Activated CD8-positive, alpha-beta memory T cell treated with anti-CD3 and anti-CD28 coated beads, Interleukin-2, amount 50 U/mL, for 4 hours (primary cell): ENCODE data around the gene FGF1.
"Not testable (repeated sequence)": the region's sequence is repeated elsewhere in the genome, so short reads cannot be mapped to it uniquely, and the experiment has no call there.

Experiments used
- DNase-seq: peaks from one replicate; pipeline ENCODE4 v3.0.0-alpha.2; 2020

Gene FGF1

DNA sequence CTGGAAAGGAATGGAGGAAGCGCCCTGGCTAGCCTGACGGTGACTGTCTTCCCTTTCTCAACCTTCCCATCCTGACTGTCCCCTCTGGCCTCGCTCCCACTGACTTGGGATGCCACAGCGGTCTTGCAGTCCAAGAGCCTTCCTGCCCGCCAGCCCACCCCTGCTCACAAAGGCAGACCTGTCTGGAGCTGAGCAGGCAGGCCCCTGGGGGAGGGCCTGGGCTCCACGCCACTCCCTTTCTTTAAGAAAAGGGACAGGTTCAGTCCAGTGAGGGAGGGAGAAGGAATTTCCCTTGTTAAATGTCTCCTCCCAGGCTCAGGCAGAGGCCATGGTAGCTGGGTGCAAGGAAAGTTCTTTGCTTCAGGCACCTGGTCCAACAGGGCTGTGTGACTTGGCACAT is 18.1 kb downstream of the FGF1 start:
- DNase-seq = no peak

DNA sequence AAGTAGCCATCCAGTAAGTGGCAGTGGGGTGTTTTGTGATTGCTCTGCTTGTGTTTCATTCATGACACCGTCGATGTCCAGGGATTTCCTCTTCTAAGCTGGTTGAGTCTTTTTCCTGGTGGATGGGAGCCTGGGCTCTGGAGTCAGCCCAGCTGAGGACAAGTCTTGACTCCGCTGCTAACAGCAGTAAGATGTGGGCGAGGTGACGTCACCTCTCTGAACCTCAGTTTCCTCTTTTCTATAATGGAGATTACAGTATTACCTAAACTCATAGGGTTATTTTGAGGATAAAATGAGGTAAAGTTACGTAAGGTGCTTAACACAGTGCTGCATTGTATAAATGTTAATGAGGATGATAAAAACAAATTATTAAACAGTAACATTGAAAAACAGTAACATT is 21.3 kb downstream of the FGF1 start:
- DNase-seq = no peak

DNA sequence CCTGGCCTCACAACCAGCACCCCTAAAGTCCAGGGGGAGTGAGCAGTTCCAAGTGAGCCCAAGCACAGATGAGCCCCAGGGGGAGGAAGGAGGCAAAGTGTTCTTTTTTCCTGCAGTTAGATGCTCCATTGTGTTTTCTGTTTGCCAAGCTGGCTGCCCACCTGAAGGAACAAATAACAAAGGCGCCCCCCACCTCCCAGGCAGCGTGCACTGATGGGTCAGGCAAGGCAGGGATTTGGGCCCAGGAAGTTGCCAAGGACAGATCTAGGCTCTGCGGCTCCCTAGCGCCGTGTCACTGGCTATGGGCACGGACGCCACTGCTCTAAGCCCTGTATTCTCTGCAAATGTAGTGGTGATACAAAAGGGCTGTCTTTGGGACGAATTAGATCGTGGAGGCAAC is 21.8 kb downstream of the FGF1 start:
- no peak for DNase-seq

DNA sequence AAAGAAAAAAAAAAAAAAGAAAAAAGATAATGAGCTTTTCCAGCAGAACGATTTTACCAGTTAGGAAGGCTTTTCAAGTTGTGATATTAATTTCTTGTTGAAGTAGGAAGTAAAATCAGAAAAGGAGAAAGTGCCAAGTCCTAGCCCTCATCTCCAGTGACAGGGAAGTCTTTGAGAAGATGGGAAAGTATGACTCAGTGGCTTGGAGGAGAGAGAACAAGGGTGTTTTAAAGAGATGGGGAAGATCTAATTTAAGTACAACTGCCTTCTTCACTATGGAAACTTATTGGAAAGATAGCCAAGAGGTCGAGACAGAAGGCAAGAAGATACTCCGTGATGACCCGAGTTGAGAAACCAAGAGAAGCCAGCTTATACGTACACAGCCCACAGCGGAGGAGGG is 22.6 kb downstream of the FGF1 start:
- DNase-seq = no peak

DNA sequence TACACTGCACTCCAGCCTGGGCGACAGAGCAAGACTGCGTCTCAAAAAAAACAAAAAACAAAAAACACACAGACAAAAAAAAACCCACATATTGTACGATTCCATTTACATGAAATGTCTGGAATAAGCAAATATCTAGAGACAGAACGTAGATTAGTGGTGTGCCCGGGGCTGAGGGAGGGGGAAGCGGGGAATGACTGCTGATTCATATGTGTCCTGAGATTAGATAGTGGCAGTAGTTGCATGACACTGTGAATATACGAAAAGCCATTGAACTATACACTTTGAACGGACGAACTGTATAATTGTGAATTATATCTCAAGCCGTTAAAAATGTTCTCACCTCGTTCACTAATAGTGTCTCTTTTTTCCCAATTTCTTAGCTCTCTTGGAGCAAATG is 23.9 kb downstream of the FGF1 start:
- DNase-seq = no peak

DNA sequence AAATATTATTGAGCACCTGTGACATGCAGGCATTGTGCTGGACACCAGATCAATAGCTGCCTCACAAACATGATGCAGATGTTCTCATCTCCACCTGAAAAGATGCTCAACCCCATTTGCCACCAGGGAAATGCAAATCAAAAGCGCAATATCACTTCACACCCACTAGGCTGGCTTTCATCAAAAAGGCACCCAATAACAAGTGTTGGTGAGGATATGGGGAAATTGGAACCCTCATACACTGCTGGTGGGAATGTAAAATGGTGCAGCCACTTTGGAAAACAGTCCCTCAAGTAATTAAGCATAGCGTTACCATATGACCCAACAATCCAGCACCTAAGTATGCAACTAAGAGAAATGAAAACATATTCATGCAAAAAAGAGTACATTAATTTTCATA is 24.7 kb downstream of the FGF1 start:
- DNase-seq = no peak

DNA sequence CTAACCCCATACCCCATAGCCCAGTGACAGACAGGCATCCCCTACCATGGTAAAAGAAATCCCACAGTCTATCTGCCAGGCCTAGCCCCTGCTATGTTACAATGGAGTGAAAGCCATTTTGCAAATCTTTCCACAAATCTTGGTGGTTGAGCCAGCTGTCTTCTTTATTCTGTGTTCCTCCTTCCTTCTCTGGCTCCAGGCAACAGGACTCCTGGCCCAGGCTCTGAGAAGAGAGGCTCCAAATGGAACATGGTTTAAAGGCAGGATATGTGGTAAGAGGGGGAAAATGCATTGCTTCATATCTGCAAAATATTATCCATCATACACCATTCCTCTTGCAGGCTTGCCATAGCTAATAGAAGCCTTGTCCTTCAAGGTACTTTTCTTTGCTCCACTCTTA is 25.2 kb downstream of the FGF1 start:
- no peak for DNase-seq

DNA sequence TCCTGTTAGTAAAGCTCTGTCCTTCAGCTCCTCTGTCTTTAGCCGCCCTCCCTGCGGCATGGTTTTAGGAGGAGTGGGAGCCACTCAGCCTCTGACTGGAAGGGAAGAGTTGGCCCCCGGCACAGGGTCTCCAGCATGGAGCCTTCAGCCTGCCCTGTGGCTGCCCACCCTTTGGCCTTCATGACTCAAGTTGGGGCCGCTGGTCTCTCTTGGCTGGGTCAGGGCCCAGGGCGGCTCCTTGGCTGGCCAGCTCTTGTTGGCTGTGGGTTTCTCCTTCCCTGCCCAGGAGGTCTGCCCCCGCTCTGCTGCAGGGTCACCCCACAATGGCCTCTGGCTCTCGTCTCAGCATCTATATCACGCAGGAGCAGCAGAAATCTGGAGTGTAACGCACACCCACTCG is 25.7 kb downstream of the FGF1 start:
- no peak for DNase-seq

DNA sequence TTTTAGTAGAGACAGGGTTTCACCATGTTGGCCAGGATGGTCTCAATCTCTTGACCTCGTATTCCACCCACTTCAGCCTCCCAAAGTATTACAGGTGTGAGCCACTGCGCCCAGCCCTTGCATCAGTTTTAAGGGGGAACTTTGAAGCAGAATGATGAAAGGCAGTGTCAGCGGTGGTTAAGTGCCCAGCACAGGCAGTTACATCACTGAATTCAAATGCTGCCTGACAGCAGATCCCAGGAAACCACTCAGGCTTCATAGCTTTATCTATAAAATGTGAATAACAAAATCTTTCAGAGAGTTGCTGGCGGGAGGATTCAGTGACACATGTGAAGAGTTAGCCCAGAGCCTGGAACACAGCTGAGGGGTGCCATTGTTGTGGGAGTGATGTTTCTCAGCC is 26.5 kb downstream of the FGF1 start:
- DNase-seq = no peak

DNA sequence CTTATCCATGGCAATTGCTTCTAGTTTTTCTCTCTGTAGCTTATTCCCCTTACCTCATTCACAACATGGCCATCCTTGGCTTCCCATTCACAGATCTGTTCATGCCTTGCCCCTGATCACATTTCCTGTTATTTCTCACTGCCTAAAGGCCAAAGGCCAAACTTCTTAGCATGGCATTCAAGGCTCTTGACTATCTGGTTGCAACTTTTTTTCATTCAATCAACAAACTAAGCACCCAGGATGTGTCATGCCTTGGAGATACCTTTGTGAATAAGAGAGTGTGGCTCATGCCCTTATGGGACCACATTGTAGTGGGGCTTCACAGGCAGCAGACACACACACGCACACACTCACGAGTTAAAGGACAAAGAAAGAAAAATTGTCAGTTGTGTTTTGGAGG is 27.6 kb downstream of the FGF1 start:
- no peak for DNase-seq

DNA sequence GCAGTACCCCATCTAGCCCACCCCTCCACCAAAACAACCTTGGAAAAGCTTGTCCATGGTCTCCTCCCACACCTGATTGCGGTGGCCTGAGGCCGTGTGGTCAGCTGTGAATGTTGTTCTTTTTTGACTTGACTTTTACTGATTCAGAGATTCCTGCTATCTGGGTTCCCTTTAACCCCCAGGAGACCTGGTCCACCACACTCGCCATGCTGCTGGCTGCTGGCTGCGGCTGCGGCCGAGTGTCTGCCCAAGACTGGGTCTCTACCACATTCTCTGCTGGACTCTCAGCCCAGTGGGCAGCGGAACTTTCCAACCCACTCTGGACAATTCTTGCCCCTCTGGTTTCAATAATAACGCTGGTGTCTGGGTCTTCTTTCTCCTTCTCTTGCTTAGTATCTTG is 28.4 kb downstream of the FGF1 start:
- DNase-seq = no peak

DNA sequence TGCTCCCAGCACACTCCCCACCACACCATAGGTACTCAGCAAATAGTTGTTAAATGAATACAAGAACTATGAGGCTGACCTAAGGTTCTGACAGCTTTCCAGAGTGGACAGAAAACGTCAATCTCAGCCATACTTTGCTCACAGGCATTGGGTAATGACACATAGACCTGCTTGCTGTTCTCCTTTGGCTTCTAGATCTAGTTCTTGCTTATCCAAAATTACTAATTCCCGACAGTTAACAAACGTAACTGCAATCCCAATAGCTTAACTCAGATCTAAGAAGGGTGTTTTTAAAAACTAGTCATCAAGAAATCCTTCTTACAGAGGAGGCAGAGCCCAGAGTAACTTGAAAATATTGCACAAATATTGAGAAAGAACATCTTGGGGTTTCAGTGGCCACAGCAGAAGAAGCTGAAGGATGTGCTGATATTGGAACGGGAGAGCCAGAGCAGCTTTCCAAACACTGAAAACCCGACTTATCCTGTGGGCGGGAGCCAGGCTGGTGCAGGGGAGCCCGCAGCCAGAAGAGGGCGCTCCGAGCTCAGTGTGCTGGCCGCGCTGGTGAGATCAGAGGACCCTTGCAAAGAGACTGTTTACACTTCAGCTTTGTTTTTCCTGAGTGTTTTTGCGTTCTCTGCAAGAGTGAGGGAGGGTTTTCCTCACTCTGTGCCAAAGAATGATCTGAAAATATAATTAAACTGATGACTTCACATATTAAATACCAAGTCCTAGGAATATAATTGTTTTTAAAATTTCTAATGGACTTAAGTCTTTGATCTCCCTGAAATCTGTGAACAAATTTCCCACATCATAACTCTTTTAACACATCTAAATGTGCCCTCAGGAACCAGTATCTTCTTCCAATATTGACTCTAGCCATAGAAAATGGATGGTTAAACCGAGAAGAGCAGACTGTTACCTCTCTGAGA is 30.3 kb downstream of the FGF1 start:
- DNase-seq = peak; percentile 74

DNA sequence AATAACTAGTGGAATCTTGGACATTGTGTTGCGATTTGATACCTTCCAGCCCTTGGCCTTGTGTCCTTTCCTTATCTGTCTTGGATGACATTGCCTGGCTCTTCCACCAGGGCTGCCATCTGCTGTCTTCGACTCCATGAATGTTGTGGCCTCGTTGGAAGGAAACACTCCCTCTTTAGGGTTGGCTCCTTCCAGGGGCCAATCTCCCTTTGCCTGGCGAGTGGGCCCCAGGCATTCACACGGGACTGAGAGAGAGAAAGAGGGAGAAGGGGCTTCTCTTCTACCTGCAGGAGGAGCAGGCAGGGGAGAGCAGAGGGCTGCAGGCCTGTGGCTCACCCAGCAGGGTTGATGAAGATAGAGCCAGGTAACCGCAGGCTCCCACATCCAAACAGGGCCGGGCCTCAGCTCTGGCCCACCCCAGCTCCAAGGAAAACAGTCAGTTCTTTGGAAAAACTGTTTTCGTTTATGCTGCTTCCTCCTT is 31.3 kb downstream of the FGF1 start:
- no peak for DNase-seq

DNA sequence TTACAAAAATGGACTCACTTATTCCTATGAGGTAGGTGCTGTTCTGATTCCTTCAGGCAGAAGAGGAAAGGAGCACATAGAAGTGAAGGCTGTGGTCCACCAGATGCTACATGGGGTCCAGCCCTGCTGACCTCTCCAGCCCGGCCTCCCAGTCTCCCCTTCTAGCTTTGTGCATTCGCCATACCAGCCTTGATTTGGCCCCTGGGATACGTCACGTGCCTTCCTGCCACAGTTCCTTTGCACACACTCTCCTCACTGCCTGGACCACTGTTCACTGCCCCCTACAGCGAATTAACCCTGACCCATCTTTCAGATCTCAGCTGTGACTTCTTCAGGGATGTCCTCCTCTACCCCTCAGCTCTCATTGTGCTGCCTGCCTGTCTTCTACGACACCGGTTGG is 32.6 kb downstream of the FGF1 start:
- DNase-seq = no peak

DNA sequence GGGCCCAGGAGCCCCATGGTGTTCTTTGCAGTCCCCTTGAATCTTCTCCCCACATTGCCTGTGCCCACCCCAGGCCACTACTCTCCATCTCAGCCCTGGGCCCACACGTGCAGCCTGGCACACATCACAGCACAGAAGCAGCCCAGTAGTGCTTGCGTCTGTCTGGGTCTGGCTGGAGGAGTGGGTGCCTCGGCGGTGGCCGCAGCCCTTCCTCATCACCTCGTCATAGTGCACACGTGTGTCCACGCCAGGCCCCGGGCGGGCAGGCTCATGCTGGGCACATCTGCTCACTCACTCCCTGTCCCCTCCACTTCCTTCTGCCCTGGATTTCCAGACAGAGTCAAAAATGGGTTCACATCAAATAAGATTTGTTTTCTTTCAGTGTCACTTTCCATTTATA is 33.3 kb downstream of the FGF1 start:
- no peak for DNase-seq

DNA sequence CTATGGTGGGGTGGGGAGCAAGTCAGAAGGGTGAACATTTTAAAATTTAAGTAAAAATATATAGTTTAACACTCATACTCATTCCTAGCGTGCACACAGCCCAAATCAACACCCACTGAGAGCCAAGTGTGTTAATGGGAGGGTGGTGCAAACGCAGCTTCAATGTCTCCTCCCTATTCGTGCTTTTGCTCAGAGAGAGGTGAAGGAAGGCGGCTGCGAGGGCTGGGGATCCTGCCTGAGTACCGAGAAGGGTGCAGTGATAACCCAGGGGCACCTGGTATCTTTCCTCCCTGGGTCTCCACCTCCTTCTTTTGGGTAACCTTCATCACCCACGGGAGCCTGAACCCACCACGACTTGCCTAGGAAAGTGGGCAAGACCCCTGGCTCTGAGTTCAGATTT is 35.0 kb downstream of the FGF1 start:
- no peak for DNase-seq

DNA sequence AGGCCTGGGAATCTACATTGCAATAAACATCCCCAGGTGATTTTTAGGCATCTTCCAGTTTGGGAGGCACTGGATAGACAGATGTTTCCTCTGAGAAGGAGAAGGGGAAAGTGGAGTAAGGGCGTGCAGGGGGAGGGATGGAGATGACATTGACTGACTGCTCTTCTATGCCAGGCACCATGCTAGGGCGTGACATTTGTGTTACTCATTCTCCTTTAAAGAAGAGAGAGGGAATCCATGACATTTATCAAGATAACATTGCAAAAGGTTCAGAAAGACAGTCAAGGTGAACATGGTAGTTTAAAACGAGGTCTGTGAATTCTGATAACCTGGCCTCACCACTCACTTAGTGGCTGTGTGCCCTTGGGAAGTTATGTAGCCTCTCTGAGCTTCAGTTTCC is 35.8 kb downstream of the FGF1 start:
- no peak for DNase-seq

DNA sequence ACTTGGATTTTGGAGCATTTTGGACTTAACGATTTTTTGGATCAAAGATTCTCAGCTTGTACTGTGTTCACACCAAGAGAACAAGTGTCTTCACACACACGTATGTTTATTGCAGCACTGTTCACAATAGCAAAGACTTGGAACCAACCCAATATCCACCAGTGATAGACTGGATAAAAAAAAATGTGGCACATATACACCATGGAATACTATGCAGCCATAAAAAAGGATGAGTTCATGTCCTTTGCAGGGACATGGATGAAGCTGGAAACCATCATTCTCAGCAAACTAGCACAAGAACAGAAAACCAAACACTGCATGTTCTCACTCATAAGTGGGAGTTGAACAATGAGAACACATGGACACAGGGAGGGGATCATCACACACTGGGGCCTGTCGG is 37.8 kb downstream of the FGF1 start:
- DNase-seq = not testable (repeated sequence)

DNA sequence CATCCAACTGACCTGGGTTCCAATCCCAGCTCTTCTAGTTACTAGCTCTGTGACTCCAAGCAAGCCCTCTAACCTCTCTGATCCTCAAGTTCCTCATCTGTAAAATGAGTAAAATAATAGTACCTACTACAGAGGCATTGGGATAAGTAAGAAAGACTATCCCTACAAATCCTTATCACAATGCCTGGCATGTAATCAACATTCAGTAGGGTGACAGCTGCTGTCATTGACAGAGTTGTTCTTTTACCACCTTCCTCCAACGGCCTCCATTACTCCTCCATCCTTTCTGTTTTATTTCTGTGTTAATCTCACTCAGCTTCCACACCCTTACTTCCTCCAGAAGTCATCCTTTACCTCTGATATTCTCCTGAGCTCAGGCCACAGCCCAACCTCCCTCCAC is 40.4 kb downstream of the FGF1 start:
- no peak for DNase-seq

DNA sequence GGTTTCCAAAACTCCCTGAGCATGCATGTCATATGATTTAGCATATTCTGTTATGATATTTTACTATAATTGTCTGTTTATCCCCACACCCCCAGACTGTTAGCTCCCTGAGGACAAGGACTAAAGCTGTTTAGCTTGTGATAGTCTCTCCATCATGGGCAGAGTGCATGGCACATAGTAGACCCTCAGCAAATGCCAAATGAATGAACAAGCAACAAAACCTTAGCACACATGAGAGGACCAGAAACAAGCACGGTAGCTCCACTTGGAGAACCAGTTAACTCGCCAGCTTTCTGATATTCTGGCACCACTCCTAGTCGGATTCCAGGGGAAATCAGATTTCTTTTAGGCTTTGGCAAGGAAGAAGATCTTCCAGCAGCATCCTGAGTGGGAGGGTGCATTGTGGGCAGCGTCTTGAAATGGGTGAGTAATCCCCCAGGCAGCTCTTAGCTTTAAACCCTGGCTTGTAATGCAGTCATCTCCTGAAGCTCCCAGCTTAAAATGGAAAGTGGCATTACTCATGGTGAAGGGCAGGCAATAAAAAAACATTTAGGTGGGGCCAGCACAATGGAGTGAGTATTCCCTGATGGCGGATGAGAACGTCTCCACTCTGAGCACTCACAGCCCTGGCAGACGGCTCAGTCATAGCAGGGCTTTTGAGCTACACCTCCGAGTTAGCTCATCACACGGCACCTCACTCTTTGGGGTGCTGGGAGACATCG is 41.1 kb downstream of the FGF1 start:
- no peak for DNase-seq

DNA sequence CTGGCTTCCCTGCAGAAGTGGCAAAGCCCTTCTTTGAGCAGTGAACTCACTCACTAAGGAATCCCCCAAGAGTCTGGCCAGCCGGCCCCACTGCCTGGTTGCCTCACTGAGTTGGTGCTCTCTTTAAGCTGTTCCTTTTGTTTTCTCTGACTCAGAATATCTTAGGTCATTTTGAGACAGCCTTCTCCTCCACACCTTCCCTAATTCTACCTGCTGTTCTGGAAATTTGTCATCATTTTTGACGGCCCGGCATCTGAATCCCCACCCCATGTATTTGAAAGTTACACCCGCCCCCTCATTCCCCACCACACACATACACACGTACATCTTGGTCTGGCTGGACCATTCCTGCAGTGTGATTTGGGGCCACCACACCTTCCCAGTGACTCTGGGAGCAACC is 41.8 kb downstream of the FGF1 start:
- DNase-seq = no peak

DNA sequence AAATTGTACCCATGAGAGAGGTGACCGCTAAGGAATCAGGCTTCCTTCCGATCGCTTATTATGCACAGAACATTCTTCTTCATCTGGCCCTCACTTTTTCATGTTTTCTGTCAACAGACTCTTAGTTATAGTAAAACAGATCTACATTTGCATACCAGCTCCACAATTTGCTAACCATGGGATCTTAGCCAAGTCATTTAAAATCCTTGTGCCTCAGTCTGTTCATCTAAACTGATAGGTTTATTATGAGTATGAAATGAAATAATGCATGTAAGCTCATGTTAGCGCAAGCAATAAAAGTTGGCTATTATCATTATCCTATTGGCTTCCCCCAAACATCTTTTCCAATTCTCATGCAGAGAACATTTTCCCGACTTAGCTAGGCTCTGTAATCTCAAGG is 42.3 kb downstream of the FGF1 start:
- no peak for DNase-seq

DNA sequence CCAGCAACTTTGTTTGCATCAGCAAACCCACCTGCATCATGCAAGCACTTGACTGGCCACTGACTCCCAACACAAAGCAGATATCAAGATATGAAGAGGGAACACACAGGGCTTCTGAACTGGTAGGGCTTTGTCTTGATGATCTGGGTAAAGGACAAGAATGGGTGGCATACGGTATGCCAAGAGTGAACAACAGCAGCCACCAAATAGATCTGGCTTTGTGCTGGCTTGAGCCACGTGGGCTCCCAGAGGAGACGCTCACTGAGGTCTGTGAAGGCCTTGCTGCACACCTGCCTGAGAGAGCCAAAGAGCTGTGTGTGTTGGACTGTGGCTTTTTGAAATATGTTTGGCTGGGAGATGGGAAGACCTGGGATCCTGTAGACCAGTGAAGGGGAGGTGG is 43.5 kb downstream of the FGF1 start:
- no peak for DNase-seq

DNA sequence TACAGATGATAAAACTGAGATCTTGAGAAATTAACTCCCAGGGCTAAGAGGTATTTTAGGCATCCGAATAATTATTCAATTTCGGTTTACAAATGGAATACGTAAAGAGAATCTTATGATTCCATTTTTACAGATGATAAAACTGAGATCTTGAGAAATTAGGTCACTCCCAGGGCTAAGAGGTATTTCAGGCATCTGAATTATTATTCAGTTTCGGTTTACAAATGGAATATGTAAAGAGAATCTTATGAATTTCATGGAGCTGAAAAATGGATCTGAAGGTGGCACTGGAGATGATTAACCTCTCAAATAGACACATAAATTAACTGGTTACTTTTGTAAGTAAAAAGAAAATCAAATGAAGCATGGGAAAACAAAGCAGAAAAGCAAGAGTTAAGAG is 44.2 kb downstream of the FGF1 start:
- DNase-seq = no peak
